DOHH2 (cell line): ENCODE data around the gene GALNTL6.

Experiments
- H3F3A ChIP-seq: fragments of 200-600 bp; sonication (generic), shearing (Covaris generic); 2 replicates; pipeline ENCODE4 v1.6.0; 2016; ENCODE audit warnings: antibody characterized with exemption, mild to moderate bottlenecking; ENCODE audit not compliant: control insufficient read depth, insufficient read depth
- H3K27ac ChIP-seq: fragments of 200-600 bp; sonication (generic); 2 replicates; pipeline ENCODE4 v1.5.1; 2014; ENCODE audit warnings: low read depth, mild to moderate bottlenecking, low read length, moderate library complexity
- H3K27me3 ChIP-seq: fragments of 200-600 bp; sonication (generic); 2 replicates; pipeline ENCODE4 v1.6.1; 2014; ENCODE audit warnings: mild to moderate bottlenecking, low read length, mixed read lengths; ENCODE audit not compliant: control insufficient read depth
- H3K36me3 ChIP-seq: fragments of 200-600 bp; sonication (generic); 2 replicates; pipeline ENCODE4 v1.6.1; 2014; ENCODE audit warnings: mild to moderate bottlenecking, low read length, moderate library complexity, mixed read lengths; ENCODE audit not compliant: control insufficient read depth
- H3K4me1 ChIP-seq: fragments of 200-600 bp; sonication (generic); 2 replicates; pipeline ENCODE4 v1.6.1; 2014; ENCODE audit warnings: mild to moderate bottlenecking, low read length, mixed read lengths; ENCODE audit not compliant: control insufficient read depth
- H3K4me2 ChIP-seq: fragments of 200-600 bp; sonication (generic); 2 replicates; pipeline ENCODE4 v1.6.0; 2014; ENCODE audit warnings: mild to moderate bottlenecking, low read length, moderate library complexity
- H3K4me3 ChIP-seq: fragments of 200-600 bp; sonication (generic); 2 replicates; pipeline ENCODE4 v1.5.1; 2014; ENCODE audit warnings: mild to moderate bottlenecking, low read length, mixed read lengths
- H3K79me2 ChIP-seq: fragments of 200-600 bp; sonication (generic); 2 replicates; pipeline ENCODE4 v1.6.1; 2014; ENCODE audit warnings: mild to moderate bottlenecking, low read length, mixed read lengths; ENCODE audit not compliant: control insufficient read depth
- H3K9me2 ChIP-seq: fragments of 200-600 bp; sonication (generic); replicated peaks from 2 replicates; pipeline ENCODE4 v1.6.1; 2014; ENCODE audit warnings: mild to moderate bottlenecking, low read length, mixed read lengths; ENCODE audit not compliant: control insufficient read depth
- H3K9me3 ChIP-seq: fragments of 200-600 bp; sonication (generic); 2 replicates; pipeline ENCODE4 v1.6.1; 2014; ENCODE audit warnings: antibody characterized with exemption, low read length, mixed read lengths; ENCODE audit not compliant: control insufficient read depth, insufficient read depth
- H4K20me1 ChIP-seq: fragments of 200-600 bp; sonication (generic); 2 replicates; pipeline ENCODE4 v1.6.0; 2014; ENCODE audit warnings: low read depth, mild to moderate bottlenecking, antibody characterized with exemption, low read length, moderate library complexity; ENCODE audit not compliant: control insufficient read depth, insufficient read depth
- EZH2phosphoT487 ChIP-seq: fragments of 200-600 bp; sonication (generic); IDR thresholded peaks from 2 replicates; pipeline ENCODE4 v1.6.1; 2017; ENCODE audit warnings: borderline replicate concordance, mild to moderate bottlenecking, antibody characterized with exemption, low read length, moderate library complexity, mixed read lengths
- TF ChIP-seq, protein P1 (sequence below): fragments of 200-600 bp; sonication (generic); IDR thresholded peaks from one replicate; pipeline ENCODE4 v1.5.1; 2014; ENCODE audit warnings: antibody characterized with exemption, mild to moderate bottlenecking, low read depth, low read length; ENCODE audit not compliant: poor library complexity, severe bottlenecking

Gene GALNTL6

DNA sequence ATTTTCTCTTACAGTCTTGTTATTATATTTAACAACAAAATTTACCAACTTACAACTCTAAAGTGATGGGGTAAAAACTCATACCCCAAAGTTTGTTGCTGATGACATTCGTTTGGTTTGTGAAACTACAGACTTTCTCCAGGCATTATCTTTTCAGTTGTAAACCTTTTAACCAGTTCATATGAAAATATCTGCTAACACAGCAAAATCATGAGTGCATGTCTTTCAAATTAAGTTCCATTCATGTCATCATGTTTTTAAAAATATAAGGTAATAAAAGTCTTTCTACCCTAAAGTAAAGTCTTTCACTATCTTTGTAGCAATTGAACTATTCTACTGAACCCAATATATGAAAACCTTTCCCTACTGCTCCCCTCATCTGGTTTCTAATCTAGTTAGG lies 3.4 kb upstream of the GALNTL6 start:
- H3K36me3 ChIP-seq: no peaks in the 10 kb centered on the region
- no peaks in the 10 kb centered on the region for H3K79me2 ChIP-seq
- H3K4me2 ChIP-seq: no peak overlapping the region
- H4K20me1 ChIP-seq: no peaks in the 10 kb centered on the region
- TF ChIP-seq EZH2phosphoT487: no peak
- TF ChIP-seq, protein P1, sequence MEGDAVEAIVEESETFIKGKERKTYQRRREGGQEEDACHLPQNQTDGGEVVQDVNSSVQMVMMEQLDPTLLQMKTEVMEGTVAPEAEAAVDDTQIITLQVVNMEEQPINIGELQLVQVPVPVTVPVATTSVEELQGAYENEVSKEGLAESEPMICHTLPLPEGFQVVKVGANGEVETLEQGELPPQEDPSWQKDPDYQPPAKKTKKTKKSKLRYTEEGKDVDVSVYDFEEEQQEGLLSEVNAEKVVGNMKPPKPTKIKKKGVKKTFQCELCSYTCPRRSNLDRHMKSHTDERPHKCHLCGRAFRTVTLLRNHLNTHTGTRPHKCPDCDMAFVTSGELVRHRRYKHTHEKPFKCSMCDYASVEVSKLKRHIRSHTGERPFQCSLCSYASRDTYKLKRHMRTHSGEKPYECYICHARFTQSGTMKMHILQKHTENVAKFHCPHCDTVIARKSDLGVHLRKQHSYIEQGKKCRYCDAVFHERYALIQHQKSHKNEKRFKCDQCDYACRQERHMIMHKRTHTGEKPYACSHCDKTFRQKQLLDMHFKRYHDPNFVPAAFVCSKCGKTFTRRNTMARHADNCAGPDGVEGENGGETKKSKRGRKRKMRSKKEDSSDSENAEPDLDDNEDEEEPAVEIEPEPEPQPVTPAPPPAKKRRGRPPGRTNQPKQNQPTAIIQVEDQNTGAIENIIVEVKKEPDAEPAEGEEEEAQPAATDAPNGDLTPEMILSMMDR: no peak
- H3K27ac ChIP-seq: no peak overlapping the region
- H3F3A ChIP-seq: no peaks in the 10 kb centered on the region
- H3K9me2 ChIP-seq: no peaks in the 10 kb centered on the region
- peaks cover 3% of the 10 kb centered on the region; the same call in 1 of the 2 replicates for H3K9me3 ChIP-seq
- H3K4me1 ChIP-seq: no peaks in the 10 kb centered on the region
- no peak overlapping the region for H3K4me3 ChIP-seq
- no peaks in the 10 kb centered on the region for H3K27me3 ChIP-seq

DNA sequence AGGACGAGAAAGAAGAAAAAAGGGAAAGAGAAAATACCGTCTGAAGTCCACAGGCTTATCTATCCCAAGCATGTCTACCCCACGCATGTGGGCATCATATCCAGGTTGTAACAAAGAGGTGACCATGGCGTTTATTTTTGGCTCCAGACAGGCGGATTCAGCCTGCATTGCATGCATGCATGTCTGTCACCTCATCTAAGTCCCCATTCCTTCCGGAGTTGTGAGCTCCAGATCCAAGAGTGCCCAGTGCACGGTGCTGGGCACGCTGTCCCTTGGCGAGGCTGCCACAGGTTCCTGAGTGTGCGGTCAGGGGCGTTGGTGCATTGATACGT lies 905 bp upstream of the GALNTL6 start:
- Histone ChIP-seq H3K4me2 (no peak overlapping the region), H3K27ac (no peak overlapping the region), H3K27me3 (no peaks in the 10 kb centered on the region), H3F3A (no peaks in the 10 kb centered on the region), H3K79me2 (no peaks in the 10 kb centered on the region), H3K36me3 (no peaks in the 10 kb centered on the region), H3K4me3 (no peak overlapping the region), H3K9me3 (peaks cover 3% of the 10 kb centered on the region; the same call in 1 of the 2 replicates), H3K9me2 (no peaks in the 10 kb centered on the region), H4K20me1 (no peaks in the 10 kb centered on the region), H3K4me1 (0 out of 2 replicates have a peak, but pooled peaks cover 3% of the 10 kb centered on the region)
- TF ChIP-seq EZH2phosphoT487: no peak
- TF ChIP-seq, protein P1: no peak

DNA sequence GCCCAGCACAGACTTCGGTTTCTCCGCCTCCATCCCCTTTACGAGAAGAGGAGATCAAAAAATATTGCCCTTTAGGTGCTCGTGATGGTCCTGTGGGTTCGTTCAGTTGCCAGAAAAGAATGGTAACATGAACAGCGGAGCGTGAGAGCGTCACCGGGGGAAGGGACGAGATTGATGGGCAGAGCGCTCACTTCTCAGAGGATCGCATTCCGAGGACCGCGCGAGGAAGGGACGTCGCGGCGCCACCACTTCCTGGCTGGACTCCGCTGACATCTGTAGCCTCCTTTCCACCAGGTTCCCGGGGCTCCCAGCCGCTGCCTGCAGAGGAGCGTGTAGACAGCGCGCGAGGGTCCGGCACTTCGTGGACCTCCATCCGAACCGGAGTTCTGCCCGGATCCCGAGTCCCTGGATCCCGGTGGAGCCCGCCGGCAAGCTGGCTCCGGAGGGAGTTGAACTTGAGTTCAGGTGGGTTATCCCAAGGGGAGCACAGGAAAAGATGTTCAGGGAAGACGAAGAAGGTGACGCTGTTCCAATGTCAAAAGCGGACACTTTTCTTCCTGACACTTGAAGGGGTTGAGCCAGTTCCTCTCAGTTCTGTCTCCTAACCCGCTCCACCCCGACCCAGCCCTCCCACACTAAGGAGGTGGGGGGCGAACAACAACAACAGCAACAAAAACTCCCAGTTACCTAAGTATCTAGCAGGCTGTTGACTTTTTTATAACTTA lies 484 bp downstream of the GALNTL6 start:
- Histone ChIP-seq H4K20me1 (no peaks in the 10 kb centered on the region), H3K36me3 (no peaks in the 10 kb centered on the region), H3K9me2 (no peaks in the 10 kb centered on the region), H3K4me3 (no peak overlapping the region), H3K27me3 (no peaks in the 10 kb centered on the region), H3K4me2 (no peak overlapping the region), H3F3A (no peaks in the 10 kb centered on the region), H3K9me3 (peaks cover 3% of the 10 kb centered on the region; the same call in 1 of the 2 replicates), H3K4me1 (0 out of 2 replicates have a peak, but pooled peaks cover 3% of the 10 kb centered on the region), H3K27ac (no peak overlapping the region), H3K79me2 (no peaks in the 10 kb centered on the region)
- TF ChIP-seq, protein P1: no peak
- TF ChIP-seq EZH2phosphoT487: no peak
